Spinal cord (tissue), 10 donors: Measurements from ENCODE around the gene CTNS. TPM values are rescaled to one million over a fixed set of nuclear protein-coding genes. Genes with fewer than 3 reads are reported as not detected.
"Not testable (repeated sequence)": the region's sequence is repeated elsewhere in the genome, so short reads cannot be mapped to it uniquely, and the experiment has no call there.

Experiments
- DNase-seq, 6 donors: peaks; one replicate each; pipeline versions ENCODE4 v3.0.0 to v3.0.0-alpha.2; 2013 to 2015; ENCODE audit warnings: low spot score in 6 of 6, low read depth in 4 of 6
- H3K27ac ChIP-seq: one replicate; pipeline ENCODE4 v1.5.1; 2013; ENCODE audit warnings: low read depth, low read length, control low read depth
- H3K27me3 ChIP-seq: one replicate; pipeline ENCODE4 v1.6.1; 2013; ENCODE audit warnings: low read length; ENCODE audit not compliant: control insufficient read depth, insufficient read depth
- H3K36me3 ChIP-seq: one replicate; pipeline ENCODE4 v1.6.1; 2013; ENCODE audit warnings: low read length; ENCODE audit not compliant: control insufficient read depth, insufficient read depth
- H3K4me1 ChIP-seq: one replicate; pipeline ENCODE4 v1.6.1; 2013; ENCODE audit warnings: low read length; ENCODE audit not compliant: control insufficient read depth, insufficient read depth
- H3K4me3 ChIP-seq: one replicate; pipeline ENCODE4 v1.5.1; 2013; ENCODE audit warnings: low read depth, low read length, control low read depth
- H3K9me3 ChIP-seq: one replicate; pipeline ENCODE4 v1.6.1; 2013; ENCODE audit warnings: low read length; ENCODE audit not compliant: control insufficient read depth, insufficient read depth
- WGBS: methylation state at CpG from one replicate; pipeline ENCODE4 v1.1.5; 2013; ENCODE audit warnings: missing lambda C conversion rate; ENCODE audit not compliant: insufficient coverage; 5-methylcytosine and 5-hydroxymethylcytosine counted together
- polyA plus RNA-seq, 2 donors: library from polyadenylated mRNA; unstranded; fragments of 120-200 nt; gene quantifications; one replicate each; pipeline ENCODE4 v1.2.1, GENCODE V29; 2013; ENCODE audit not compliant: insufficient read length in 2 of 2
- total RNA-seq, 2 donors: library from RNA; depleted of rRNA in 1 of 2; stranded (reverse); fragments of 120-200 nt in 1 of 2; fragments of >200 nt in 1 of 2; gene quantifications; one replicate each; pipeline versions ENCODE4 v1.2.3 to v1.2.4, GENCODE V29; 2013 to 2014
- donor health status: healthy.

CTNS gene
- total and polyA plus RNA-seq, 4 donors, result 13.6 to 17.8 (median 15.9) TPM

DNA sequence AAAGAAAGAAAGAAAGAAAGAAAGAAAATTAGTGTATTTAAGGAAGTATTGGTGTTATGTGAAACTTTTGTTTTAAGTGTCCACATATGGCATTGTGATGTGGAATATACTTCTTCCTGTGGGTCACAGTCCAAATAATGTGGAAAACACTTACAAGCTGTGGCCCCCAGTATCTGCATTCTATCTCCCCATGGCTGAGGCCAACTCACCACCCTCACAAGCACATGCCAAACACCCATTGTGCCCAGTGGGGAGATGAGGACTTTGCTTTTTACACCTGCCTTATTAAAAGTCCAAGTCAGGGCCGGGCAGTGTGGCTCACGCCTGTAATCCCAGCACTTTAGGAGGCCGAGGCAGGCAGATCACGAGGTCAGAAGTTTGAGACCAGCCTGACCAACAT, 63.4 kb downstream of the CTNS start:
- H3K36me3 ChIP-seq, result peaks cover 5% of the 10 kb centered on the region
- H3K4me3 ChIP-seq, result no peak overlapping the region
- H3K9me3 ChIP-seq, result no peaks in the 10 kb centered on the region
- H3K27me3 ChIP-seq, result peaks cover 25% of the 10 kb centered on the region
- no peak overlapping the region for H3K27ac ChIP-seq
- no peak for DNase-seq
- 95% methylated on average over 4 of the region's 4 CpGs for WGBS
- peaks cover 17% of the 10 kb centered on the region for H3K4me1 ChIP-seq

DNA sequence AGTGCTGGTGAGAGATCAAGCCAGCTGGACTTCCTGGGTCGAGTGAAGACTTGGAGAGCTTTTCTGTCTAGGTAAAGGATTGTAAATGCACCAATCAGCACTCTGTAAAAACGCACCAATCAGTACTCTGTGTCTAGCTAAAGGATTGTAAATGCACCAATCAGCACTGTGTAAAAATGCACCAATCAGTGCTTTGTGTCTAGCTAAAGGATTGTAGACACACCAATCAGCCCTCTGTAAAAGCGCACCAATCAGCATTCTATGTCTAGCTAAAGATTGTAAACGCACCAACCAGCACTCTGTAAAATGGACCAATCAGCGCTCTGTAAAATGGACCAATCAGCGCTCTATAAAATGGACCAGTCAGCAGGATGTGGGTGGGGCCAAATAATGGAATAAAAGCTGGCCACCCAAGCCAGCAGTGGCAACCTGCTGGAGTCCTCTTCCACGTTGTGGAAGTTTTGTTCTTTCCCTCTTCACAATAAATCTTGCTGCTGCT, 65.5 kb downstream of the CTNS start:
- not testable (repeated sequence) for H3K4me1 ChIP-seq, DNase-seq, H3K4me3 ChIP-seq, H3K27me3 ChIP-seq, H3K27ac ChIP-seq, H3K9me3 ChIP-seq, H3K36me3 ChIP-seq
- WGBS, result 100% methylated on average over 4 of the region's 7 CpGs

DNA sequence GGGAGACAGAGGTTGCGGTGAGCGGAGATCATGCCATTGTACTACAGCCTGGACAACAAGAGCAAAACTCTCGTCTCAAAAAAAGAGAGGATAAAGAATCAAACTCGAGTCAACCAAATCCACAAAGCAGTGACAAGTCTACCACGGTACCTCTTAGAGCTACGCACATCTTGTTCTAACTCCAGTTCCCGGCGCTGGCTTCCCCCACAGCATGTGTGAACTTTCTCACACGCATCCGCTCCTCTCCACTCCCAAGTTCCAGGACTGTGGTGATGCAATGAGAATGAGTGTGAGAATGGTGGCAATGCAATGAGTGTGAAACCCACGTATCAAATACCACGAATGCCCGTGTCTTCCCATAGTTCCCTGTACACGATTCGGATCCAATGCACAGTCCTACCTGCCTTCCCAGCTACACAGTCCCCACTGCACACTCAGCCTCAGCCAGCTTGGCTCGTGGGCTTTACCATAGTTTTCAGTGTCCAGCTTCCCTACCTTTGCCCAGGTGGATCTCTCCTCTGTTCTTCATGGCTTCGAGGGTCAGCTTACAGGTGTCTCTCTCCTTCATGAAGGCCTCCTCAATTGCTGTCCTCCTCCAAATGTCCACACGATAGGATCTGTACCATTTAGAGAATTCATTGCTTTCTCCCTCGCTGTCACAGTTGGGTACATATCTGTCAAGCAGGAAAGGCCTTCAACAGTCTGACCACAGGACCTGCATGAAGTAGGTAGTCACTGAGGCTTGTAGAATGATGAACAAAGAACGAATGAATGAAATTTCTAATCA, 68.6 kb downstream of the CTNS start:
- Histone ChIP-seq H3K4me1 (no peaks in the 10 kb centered on the region), H3K9me3 (no peaks in the 10 kb centered on the region), H3K27me3 (no peaks in the 10 kb centered on the region), H3K4me3 (no peak overlapping the region), H3K27ac (no peak overlapping the region), H3K36me3 (peaks cover 5% of the 10 kb centered on the region)
- DNase-seq, result no peak
- 82% methylated on average over 10 of the region's 20 CpGs for WGBS

DNA sequence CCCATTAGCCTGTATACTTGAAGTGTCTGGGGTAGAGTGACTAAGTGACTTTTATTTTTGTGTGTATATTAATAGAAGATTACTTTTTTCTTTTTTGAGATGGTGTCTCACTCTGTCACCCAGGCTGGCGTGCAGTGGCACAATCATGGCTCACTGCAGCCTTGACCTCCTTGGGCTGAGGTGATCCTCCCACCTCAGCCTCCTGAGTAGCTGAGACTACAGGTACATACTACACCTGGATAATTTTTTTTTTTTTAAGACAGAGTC, 69.1 kb downstream of the CTNS start:
- not testable (repeated sequence) for DNase-seq, H3K36me3 ChIP-seq, H3K4me3 ChIP-seq, H3K9me3 ChIP-seq, H3K27me3 ChIP-seq, H3K4me1 ChIP-seq, H3K27ac ChIP-seq
- WGBS, result 100% methylated on average over 1 of the region's 1 CpG

DNA sequence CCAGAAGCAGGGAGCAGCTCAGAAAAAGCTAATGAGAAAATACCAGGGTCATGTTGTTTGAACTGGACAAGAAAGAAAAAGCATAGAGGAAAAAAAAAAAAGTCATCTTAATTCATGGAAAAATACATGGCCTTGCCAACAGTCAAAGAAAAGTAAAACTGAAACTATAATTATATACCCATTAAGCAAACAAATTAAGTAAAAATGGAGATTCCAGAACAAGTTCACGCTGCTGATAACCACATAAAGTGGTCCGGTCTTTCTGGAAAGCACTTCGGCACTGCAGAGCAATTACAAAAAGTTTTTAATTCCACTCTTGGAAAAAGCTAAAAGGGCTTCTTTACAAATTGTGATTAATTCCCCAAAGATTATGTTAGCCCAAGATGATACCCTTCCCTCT, 71.8 kb downstream of the CTNS start:
- no peaks in the 10 kb centered on the region for H3K4me1 ChIP-seq
- H3K36me3 ChIP-seq, result peaks cover 17% of the 10 kb centered on the region
- H3K9me3 ChIP-seq, result no peaks in the 10 kb centered on the region
- DNase-seq, result no peak
- WGBS, result 96% methylated on average over 3 of the region's 3 CpGs
- H3K4me3 ChIP-seq, result no peak overlapping the region
- H3K27me3 ChIP-seq, result no peaks in the 10 kb centered on the region
- no peak overlapping the region for H3K27ac ChIP-seq

DNA sequence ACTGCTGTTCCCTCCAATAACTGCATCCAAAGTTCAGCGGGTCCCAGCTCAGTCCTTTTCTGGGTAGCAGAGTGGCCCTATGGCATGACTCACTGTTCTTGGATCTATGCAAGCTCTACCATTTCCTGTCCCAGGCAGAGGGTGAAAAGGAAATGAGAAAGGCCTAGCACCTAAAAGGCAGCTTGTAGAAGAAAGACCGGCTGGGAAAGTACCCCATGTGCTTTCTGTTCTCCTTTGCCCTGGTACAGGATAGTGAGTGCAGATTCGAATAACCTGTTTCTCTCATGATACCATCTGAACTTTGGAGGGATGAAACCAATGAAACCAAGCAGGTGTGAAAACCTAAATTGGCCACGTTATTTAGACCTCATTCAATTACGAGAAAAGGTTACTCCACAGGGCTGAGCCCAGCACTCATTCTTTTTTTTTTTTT, 74.4 kb downstream of the CTNS start:
- no peak overlapping the region for H3K4me3 ChIP-seq
- H3K36me3 ChIP-seq, result peaks cover 33% of the 10 kb centered on the region
- H3K4me1 ChIP-seq, result no peaks in the 10 kb centered on the region
- H3K9me3 ChIP-seq, result no peaks in the 10 kb centered on the region
- 60% methylated on average over 1 of the region's 5 CpGs for WGBS
- H3K27ac ChIP-seq, result no peak overlapping the region
- DNase-seq, result no peak
- no peaks in the 10 kb centered on the region for H3K27me3 ChIP-seq

Other genes with a start within 250 kb of the CTNS start
- gene OR1E1, start 238.3 kb upstream of the CTNS start, total RNA-seq, result not detected
- gene OR1E1, start 238.3 kb upstream of the CTNS start, polyA plus RNA-seq, result not detected
- gene OR3A3, start 225.4 kb upstream of the CTNS start, total RNA-seq, result not detected
- under 1 TPM in 1 of 2 donors, not detected in 1; 0.39 TPM for gene OR3A3, start 225.4 kb upstream of the CTNS start, polyA plus RNA-seq
- not detected for gene OR1E2, start 202.9 kb upstream of the CTNS start, total RNA-seq
- gene OR1E2, start 202.9 kb upstream of the CTNS start, polyA plus RNA-seq, result under 1 TPM in 1 of 2 donors, not detected in 1; 0.23 TPM
- 1 to 10 TPM in 1 of 2 donors, under 1 TPM in 1; 0.44 to 1.2 TPM for gene SPATA22, start 164.9 kb upstream of the CTNS start, total RNA-seq
- gene SPATA22, start 164.9 kb upstream of the CTNS start, polyA plus RNA-seq, result under 1 TPM; 0.63 to 0.99 TPM
- 10 to 100 TPM; 18.2 to 27.2 TPM for gene ASPA, start 160.8 kb upstream of the CTNS start, total RNA-seq
- 1 to 10 TPM; 1.9 to 6.9 TPM for gene ASPA, start 160.8 kb upstream of the CTNS start, polyA plus RNA-seq
- 1 to 10 TPM; 2.2 to 5.4 TPM for gene TRPV3, start 78.9 kb upstream of the CTNS start, total RNA-seq
- gene TRPV3, start 78.9 kb upstream of the CTNS start, polyA plus RNA-seq, result 1 to 10 TPM; 2.8 to 4.7 TPM
- 10 to 100 TPM in 1 of 2 donors, 1 to 10 TPM in 1; 6.0 to 29.3 TPM for gene TRPV1, start 27.3 kb upstream of the CTNS start, total RNA-seq
- gene TRPV1, start 27.3 kb upstream of the CTNS start, polyA plus RNA-seq, result 10 to 100 TPM in 1 of 2 donors, 1 to 10 TPM in 1; 7.9 to 12.6 TPM
- gene SHPK, start 510 bp upstream of the CTNS start, total RNA-seq, result 10 to 100 TPM in 1 of 2 donors, 1 to 10 TPM in 1; 9.6 to 16.2 TPM
- 10 to 100 TPM; 13.1 to 14.9 TPM for gene SHPK, start 510 bp upstream of the CTNS start, polyA plus RNA-seq
- 100 to 1,000 TPM in 1 of 2 donors, 10 to 100 TPM in 1; 26.4 to 116 TPM for gene TAX1BP3, start 31.8 kb downstream of the CTNS start, total RNA-seq
- gene TAX1BP3, start 31.8 kb downstream of the CTNS start, polyA plus RNA-seq, result 10 to 100 TPM; 44.9 to 52.6 TPM
- gene EMC6, start 32.1 kb downstream of the CTNS start, total RNA-seq, result 10 to 100 TPM; 11.0 to 18.7 TPM
- gene EMC6, start 32.1 kb downstream of the CTNS start, polyA plus RNA-seq, result 10 to 100 TPM; 43.7 to 48.1 TPM
- 1 to 10 TPM; 6.0 to 8.4 TPM for gene P2RX5, start 59.4 kb downstream of the CTNS start, total RNA-seq
- gene P2RX5, start 59.4 kb downstream of the CTNS start, polyA plus RNA-seq, result 10 to 100 TPM; 12.3 to 16.8 TPM
- 1 to 10 TPM; 1.3 to 2.5 TPM for gene HASPIN, start 87.1 kb downstream of the CTNS start, total RNA-seq
- gene HASPIN, start 87.1 kb downstream of the CTNS start, polyA plus RNA-seq, result 1 to 10 TPM; 1.6 to 1.9 TPM
- gene ITGAE, start 164.4 kb downstream of the CTNS start, total RNA-seq, result 10 to 100 TPM; 26.5 to 34.4 TPM
- gene ITGAE, start 164.4 kb downstream of the CTNS start, polyA plus RNA-seq, result 10 to 100 TPM; 49.7 to 51.2 TPM
- 10 to 100 TPM; 23.8 to 38.5 TPM for gene NCBP3, start 209.5 kb downstream of the CTNS start, total RNA-seq
- 10 to 100 TPM; 49.9 to 63.2 TPM for gene NCBP3, start 209.5 kb downstream of the CTNS start, polyA plus RNA-seq